ENCODE data around the gene HRAS.

DNA sequence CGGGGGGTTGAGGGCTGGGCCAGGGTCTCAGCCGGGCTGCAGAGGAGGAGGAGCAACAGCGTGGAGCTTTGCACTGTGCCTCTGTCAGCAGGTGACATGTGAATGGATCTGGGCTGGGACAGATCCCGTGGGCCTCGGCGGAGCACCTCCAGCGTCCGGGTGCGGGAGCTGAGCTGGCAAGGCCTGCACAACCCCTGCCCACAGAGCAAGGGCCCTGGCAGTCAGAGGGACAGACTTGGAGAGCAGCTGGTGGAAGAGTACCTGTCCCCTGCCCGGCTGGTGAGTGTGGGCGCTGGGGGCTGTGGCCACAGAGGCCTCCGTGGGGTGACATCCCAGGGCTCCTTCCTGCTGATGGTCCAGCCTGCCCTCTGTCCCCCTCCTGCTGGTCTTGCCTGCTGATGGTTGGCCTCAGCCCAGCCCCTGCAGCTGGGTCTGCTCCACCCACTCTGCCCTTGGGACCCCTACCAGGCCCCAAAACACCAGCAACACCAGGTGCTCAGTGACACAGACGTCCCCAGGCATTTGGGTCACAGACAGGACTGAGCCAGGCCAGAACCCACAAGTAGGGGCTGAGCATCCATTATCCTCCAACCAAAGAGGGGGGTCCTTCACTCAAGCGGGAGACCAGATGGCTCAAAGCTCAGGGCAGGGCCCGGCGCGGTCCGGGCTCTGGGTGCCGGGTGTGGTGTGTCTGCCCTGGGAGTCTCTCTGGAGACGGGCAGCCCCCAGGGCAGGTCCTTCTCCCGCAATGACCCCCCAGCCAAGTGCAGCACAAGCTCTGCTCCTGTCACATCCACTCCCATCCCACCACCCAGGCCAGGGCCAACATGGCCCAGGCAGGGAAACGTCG, 5.4 kb upstream of the HRAS start:
- TF ChIP-seq, protein P1, sequence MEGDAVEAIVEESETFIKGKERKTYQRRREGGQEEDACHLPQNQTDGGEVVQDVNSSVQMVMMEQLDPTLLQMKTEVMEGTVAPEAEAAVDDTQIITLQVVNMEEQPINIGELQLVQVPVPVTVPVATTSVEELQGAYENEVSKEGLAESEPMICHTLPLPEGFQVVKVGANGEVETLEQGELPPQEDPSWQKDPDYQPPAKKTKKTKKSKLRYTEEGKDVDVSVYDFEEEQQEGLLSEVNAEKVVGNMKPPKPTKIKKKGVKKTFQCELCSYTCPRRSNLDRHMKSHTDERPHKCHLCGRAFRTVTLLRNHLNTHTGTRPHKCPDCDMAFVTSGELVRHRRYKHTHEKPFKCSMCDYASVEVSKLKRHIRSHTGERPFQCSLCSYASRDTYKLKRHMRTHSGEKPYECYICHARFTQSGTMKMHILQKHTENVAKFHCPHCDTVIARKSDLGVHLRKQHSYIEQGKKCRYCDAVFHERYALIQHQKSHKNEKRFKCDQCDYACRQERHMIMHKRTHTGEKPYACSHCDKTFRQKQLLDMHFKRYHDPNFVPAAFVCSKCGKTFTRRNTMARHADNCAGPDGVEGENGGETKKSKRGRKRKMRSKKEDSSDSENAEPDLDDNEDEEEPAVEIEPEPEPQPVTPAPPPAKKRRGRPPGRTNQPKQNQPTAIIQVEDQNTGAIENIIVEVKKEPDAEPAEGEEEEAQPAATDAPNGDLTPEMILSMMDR (IDR thresholded peaks at IDR 0.05): no peak
- TF ChIP-seq POLR2A (IDR thresholded peaks at IDR 0.05): no peak

Data from body of pancreas (tissue), 4 donors.